OCI-LY1 (cell line): ENCODE measurements around the gene ARFGEF3.

Experiments used
- H2AFZ ChIP-seq: fragments of 200-600 bp; sonication (generic), shearing (Covaris generic); 2 replicates; pipeline ENCODE4 v1.6.0; 2014; ENCODE audit warnings: antibody characterized with exemption, mild to moderate bottlenecking, low read length
- H3F3A ChIP-seq: fragments of 200-600 bp; sonication (generic), shearing (Covaris generic); 2 replicates; pipeline ENCODE4 v1.6.0; 2014; ENCODE audit warnings: mild to moderate bottlenecking, antibody characterized with exemption, low read length, moderate library complexity; ENCODE audit not compliant: insufficient read depth
- H3K27ac ChIP-seq: fragments of 200-600 bp; sonication (generic); 2 replicates; pipeline ENCODE4 v1.5.1; 2014; ENCODE audit warnings: low read length, mixed run types, mild to moderate bottlenecking, low read depth; ENCODE audit not compliant: poor library complexity, severe bottlenecking
- H3K27me3 ChIP-seq: fragments of 200-600 bp; sonication (generic); 2 replicates; pipeline ENCODE4 v1.6.0; 2014; ENCODE audit warnings: antibody characterized with exemption, mild to moderate bottlenecking, low read length, moderate library complexity; ENCODE audit not compliant: insufficient read depth
- H3K36me3 ChIP-seq: fragments of 200-600 bp; sonication (generic); 2 replicates; pipeline ENCODE4 v1.6.1; 2014; ENCODE audit warnings: mild to moderate bottlenecking, antibody characterized with exemption, low read length, moderate library complexity, mixed read lengths; ENCODE audit not compliant: insufficient read depth
- H3K4me1 ChIP-seq: fragments of 200-600 bp; sonication (generic); 2 replicates; pipeline ENCODE4 v1.5.1; 2014; ENCODE audit warnings: mild to moderate bottlenecking, low read length, moderate library complexity; ENCODE audit not compliant: insufficient read depth, severe bottlenecking
- H3K4me2 ChIP-seq: fragments of 200-600 bp; sonication (generic), shearing (Covaris generic); 2 replicates; pipeline ENCODE4 v1.6.1; 2014; ENCODE audit warnings: low read length
- H3K4me3 ChIP-seq: fragments of 200-600 bp; sonication (generic); 2 replicates; pipeline ENCODE4 v1.5.1; 2014; ENCODE audit warnings: low read length, low read depth, mild to moderate bottlenecking, mixed read lengths; ENCODE audit not compliant: poor library complexity, severe bottlenecking
- H3K79me2 ChIP-seq: fragments of 200-600 bp; shearing (Covaris generic); 2 replicates; pipeline ENCODE4 v1.6.1; 2016; ENCODE audit warnings: mixed run types, low read length, mixed read lengths; ENCODE audit not compliant: insufficient read depth
- H3K9ac ChIP-seq: fragments of 200-600 bp; sonication (generic), shearing (Covaris generic); 2 replicates; pipeline ENCODE4 v1.6.1; 2014; ENCODE audit warnings: mild to moderate bottlenecking, low read length, mixed read lengths
- H3K9me2 ChIP-seq: fragments of 200-600 bp; sonication (generic), shearing (Covaris generic); 2 replicates; pipeline ENCODE4 v1.6.1; 2014; ENCODE audit warnings: low read depth, mild to moderate bottlenecking, low read length, mixed read lengths
- H3K9me3 ChIP-seq: fragments of 200-600 bp; shearing (Covaris generic); 2 replicates; pipeline ENCODE4 v1.6.1; 2014; ENCODE audit warnings: low read length, mixed read lengths
- H4K20me1 ChIP-seq: fragments of 200-600 bp; sonication (generic), shearing (Covaris generic); 2 replicates; pipeline ENCODE4 v1.6.0; 2016; ENCODE audit warnings: mild to moderate bottlenecking, low read length; ENCODE audit not compliant: insufficient read depth
- EZH2 ChIP-seq: fragments of 200-600 bp; sonication (generic), shearing (Covaris generic); IDR thresholded peaks from 2 replicates; pipeline ENCODE4 v1.8.0; 2017; ENCODE audit warnings: borderline replicate concordance, mixed run types, mild to moderate bottlenecking, antibody characterized with exemption, low read length, moderate library complexity, mixed read lengths
- TF ChIP-seq, protein P1 (sequence below): fragments of 200-600 bp; sonication (generic), shearing (Covaris generic); IDR thresholded peaks from 2 replicates; pipeline ENCODE4 v1.5.1; 2017; ENCODE audit warnings: mild to moderate bottlenecking, antibody characterized with exemption, low read length, moderate library complexity, mixed read lengths

ARFGEF3 gene

DNA sequence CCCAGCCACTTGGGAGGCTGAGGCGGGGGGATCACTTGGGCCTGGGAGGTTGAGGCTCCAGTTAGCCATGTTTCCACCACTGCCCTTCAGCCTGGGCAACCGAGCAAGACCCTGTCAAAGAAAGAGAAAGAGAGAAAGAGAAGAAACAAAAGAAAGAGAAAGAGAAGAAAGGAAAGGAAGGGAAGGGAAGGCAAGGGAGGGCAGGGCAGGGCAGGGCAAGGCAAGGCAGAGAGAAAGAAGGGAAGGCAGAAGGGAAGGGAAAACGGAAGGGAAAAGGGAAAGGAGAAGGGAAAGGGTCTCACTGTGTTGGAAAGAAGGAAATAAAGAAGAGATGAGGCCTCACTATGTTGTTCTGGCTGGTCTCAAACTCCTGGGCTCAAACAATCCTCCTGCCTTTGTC is 104.4 kb downstream of the ARFGEF3 start:
- Histone ChIP-seq H3K9ac (no peak overlapping the region), H3K27me3 (no peaks in the 10 kb centered on the region), H3K79me2 (no peaks in the 10 kb centered on the region), H3K4me1 (no peaks in the 10 kb centered on the region), H3K9me2 (no peaks in the 10 kb centered on the region), H3K9me3 (no peaks in the 10 kb centered on the region), H3K4me3 (no peak overlapping the region), H3F3A (no peaks in the 10 kb centered on the region), H4K20me1 (no peaks in the 10 kb centered on the region), H2AFZ (no peak overlapping the region), H3K27ac (no peak overlapping the region), H3K36me3 (no peaks in the 10 kb centered on the region), H3K4me2 (no peak overlapping the region)
- no peak for TF ChIP-seq EZH2
- TF ChIP-seq, protein P1, sequence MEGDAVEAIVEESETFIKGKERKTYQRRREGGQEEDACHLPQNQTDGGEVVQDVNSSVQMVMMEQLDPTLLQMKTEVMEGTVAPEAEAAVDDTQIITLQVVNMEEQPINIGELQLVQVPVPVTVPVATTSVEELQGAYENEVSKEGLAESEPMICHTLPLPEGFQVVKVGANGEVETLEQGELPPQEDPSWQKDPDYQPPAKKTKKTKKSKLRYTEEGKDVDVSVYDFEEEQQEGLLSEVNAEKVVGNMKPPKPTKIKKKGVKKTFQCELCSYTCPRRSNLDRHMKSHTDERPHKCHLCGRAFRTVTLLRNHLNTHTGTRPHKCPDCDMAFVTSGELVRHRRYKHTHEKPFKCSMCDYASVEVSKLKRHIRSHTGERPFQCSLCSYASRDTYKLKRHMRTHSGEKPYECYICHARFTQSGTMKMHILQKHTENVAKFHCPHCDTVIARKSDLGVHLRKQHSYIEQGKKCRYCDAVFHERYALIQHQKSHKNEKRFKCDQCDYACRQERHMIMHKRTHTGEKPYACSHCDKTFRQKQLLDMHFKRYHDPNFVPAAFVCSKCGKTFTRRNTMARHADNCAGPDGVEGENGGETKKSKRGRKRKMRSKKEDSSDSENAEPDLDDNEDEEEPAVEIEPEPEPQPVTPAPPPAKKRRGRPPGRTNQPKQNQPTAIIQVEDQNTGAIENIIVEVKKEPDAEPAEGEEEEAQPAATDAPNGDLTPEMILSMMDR: no peak

DNA sequence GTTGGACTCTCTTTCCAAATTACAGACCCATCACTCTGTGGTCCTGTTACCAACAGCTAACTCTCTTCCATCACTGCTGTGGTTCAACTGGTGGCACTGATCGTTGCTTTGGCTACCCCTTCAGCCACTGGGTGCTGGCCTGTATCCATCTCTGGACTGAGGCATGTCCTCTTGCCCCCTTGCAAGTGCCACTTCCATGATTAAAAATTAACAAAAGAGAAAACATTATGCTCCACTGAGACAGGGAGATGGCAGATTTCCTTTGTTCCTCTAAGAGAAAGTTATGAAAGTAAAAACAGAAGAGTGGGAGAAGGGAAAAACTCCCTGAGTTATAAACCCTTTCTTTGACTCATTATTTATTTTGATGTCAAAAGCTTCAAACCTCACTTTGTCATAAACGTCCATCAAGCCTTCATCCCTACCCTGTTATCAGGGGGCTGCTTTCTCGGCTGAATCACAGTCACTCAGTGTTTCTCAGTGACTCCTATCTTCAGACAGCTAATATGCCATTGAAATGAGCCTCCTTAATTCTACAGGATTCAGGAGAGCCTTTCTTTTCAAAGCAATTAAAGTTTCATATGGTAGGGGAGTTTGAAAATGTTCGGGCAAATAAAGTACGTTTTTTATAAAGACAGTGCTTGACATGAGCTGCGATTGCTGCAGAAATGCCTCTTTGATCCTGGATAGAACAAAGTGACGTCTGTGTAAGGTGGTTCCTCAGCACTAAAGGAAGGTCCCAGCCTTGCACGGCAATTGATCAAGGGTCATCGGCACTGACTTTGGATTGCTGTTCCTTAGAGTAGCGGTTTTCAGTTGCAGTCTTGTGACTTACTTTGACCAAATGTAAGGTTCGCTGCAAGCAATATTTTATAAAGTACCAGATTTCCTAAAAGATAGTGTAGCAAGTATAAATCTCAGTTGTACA is 106.5 kb downstream of the ARFGEF3 start:
- Histone ChIP-seq H3K4me1 (no peaks in the 10 kb centered on the region), H3K9me3 (no peaks in the 10 kb centered on the region), H2AFZ (no peak overlapping the region), H3K79me2 (no peaks in the 10 kb centered on the region), H3K4me3 (no peak overlapping the region), H3K4me2 (no peak overlapping the region), H4K20me1 (no peaks in the 10 kb centered on the region), H3K9me2 (no peaks in the 10 kb centered on the region), H3K27me3 (no peaks in the 10 kb centered on the region), H3K36me3 (no peaks in the 10 kb centered on the region), H3K27ac (no peak overlapping the region), H3K9ac (no peak overlapping the region), H3F3A (no peaks in the 10 kb centered on the region)
- TF ChIP-seq EZH2: no peak
- TF ChIP-seq, protein P1: no peak

DNA sequence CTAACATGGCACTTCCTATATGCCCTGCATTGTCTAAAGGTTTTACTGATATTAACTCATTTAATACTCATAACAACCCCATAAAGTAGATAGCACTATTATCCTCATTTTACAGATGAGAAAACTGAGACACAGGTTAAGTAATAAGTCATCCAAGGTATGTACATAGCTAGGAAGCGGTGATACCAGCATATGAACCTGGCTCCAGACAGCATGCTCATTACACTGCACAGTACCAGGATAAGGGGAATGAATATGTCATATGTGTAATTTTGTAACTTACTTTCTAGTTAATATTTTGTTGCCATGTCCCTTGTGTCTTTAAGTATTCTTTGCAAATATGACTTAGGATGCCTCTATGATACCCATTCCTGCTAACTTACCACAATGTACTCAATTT is 109.7 kb downstream of the ARFGEF3 start:
- Histone ChIP-seq H3K36me3 (no peaks in the 10 kb centered on the region), H3K4me3 (no peak overlapping the region), H3K9me3 (no peaks in the 10 kb centered on the region), H3K27me3 (no peaks in the 10 kb centered on the region), H3K79me2 (no peaks in the 10 kb centered on the region), H3K4me2 (no peak overlapping the region), H3F3A (no peaks in the 10 kb centered on the region), H3K27ac (no peak overlapping the region), H3K9me2 (no peaks in the 10 kb centered on the region), H3K9ac (no peak overlapping the region), H3K4me1 (no peaks in the 10 kb centered on the region), H4K20me1 (no peaks in the 10 kb centered on the region), H2AFZ (no peak overlapping the region)
- TF ChIP-seq, protein P1: no peak
- TF ChIP-seq EZH2: no peak
